Activated naive CD4-positive, alpha-beta T cell treated with anti-CD3 and anti-CD28 coated beads, Interleukin-2, amount 50 U/mL, for 16 hours (primary cell): ENCODE measurements around the gene ZNF562.
"Not testable (repeated sequence)": the region's sequence is repeated elsewhere in the genome, so short reads cannot be mapped to it uniquely, and the experiment has no call there.

ENCODE experiments used
- DNase-seq: peaks from one replicate; pipeline ENCODE4 v3.0.0-alpha.2; 2020

Gene ZNF562

GRCh38 chr19:9674663-9675357, at the start of gene ZNF562:
TSS of gene ZNF562 (minus strand) at chr19:9675100. CDS start at chr19:9660744, 14,356 bp downstream.
- peak; percentile 81 for DNase-seq

GRCh38 chr19:9724157-9724556, 49.3 kb upstream of the ZNF562 start:
- DNase-seq, result no peak

DNA sequence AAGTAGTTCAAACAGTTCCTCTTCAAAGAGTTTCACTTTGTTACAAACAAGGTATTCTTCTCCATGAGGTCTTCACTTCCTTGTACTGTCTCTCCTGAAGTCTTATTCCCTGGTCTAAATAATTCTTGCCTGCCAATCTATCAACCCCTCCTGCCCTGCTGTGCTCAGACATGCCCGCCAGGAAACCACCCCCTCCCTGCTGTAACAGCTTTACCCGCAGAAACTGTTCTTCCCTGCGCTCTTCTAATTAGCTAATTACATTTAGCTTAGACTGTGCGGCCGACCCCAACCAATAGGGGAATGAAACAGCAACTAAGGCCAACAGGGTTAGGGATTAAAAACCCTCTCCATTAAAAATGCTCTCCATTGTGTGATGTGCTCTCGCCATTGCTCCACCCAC, 47.0 kb upstream of the ZNF562 start:
- no peak for DNase-seq

DNA sequence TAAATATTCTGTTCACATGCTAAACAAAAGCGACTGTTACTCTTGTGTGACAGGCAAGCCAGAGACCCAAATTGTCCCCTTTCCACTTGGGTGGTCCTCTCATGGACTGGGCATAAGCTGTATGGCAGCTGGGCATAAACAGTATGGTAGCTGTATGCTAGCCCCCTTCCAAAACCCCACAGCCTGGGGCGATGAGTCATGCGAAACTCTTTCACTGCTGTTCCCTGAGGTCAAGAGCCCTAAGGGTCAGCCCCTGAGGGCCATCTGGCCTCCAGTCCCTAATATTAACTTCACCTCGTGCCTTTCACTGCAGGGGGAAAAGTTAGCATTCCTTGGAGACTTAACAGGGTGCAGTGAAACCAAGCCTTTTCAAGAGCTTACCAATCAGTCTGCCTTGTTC, 45.6 kb upstream of the ZNF562 start:
- no peak for DNase-seq

GRCh38 chr19:9711815-9712214, 36.9 kb upstream of the ZNF562 start:
- DNase-seq, result no peak

DNA sequence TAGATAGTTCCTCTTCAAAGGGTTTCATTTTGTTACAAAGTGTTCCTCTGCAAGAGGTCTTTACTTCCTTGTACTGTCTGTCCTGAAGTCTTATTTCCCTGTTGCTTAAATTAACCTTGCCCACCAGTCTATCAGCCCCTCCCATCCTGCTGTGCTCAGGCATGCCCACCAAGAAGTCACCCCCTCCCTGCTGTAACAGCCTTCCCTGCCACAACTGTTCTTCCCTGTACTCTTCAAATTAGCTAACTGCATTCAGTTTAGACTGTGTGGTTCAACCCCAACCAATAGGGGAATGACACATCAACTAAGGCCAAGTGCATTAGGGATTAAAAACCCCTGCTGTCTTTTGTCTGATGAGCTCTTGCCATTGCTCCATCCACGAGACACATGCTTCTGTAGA, 34.4 kb upstream of the ZNF562 start:
- DNase-seq, result no peak

DNA sequence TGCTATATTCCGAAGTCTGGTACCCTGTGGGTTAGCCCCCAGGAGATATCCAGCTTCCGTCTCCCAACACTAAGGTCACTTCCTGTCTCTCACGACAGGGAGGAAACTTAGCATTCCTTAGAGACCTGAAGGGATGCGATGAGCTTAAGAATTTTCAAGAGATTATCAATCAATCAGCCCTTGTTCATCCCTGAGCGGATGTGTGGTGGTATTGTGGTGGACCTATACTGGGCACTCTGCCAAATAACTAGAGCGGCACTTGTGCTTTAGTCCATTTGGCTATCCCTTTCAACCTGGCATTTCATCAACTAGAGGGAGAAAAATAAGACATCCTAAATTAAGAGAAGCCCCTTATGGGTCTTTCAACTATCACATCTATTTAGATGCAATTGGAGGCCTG, 30.9 kb upstream of the ZNF562 start:
- no peak for DNase-seq

DNA sequence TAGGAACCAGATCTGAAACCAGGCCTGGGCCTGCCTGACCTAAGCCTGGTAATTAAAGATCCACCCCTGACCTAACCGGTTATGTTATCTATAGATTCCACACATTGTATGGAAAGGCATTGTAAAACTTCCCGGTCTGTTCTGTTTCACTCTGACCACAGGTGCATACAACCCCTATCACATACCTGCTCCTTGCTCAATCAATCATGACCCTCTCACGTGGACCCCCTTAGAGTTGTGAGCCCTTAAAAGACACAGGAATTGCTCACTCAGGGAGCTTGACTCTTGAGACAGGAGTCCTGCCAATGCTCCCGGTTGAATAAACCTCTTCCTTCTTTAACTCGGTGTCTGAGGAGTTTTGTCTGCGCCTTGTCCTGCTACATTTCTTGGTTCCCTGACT, 27.3 kb upstream of the ZNF562 start:
- DNase-seq, result no peak

- no peak for DNase-seq
Observed at GRCh38 chr19:9700229-9700981, 25.5 kb upstream of the ZNF562 start.

- DNase-seq, result not testable (repeated sequence)
Observed at GRCh38 chr19:9690301-9690700, 15.4 kb upstream of the ZNF562 start.

GRCh38 chr19:9679996-9680395, 5.1 kb upstream of the ZNF562 start:
- not testable (repeated sequence) for DNase-seq

- not testable (repeated sequence) for DNase-seq
Observed at GRCh38 chr19:9675358-9675901, 530 bp upstream of the ZNF562 start.

GRCh38 chr19:9673912-9674662, 813 bp downstream of the ZNF562 start:
- peak; percentile 29 for DNase-seq

DNA sequence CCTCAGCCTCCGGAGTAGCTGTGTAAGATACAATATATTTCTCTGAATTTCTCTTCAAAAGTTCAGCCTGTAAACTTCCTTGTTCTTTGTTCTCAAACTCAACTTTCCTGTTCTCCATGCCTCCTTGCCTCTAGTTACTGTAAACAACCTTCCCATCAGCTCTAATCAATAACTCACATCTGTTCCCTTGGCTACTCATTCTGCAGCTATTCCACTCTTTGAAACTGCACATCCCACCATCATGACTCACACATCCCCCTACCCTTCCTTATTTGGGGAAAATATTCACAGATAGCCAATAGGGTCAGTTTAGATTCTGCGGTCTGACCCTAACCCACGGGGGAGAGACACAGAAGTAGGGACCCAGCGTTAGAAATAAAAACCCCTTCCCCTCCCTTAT, 2.0 kb downstream of the ZNF562 start:
- DNase-seq, result no peak

DNA sequence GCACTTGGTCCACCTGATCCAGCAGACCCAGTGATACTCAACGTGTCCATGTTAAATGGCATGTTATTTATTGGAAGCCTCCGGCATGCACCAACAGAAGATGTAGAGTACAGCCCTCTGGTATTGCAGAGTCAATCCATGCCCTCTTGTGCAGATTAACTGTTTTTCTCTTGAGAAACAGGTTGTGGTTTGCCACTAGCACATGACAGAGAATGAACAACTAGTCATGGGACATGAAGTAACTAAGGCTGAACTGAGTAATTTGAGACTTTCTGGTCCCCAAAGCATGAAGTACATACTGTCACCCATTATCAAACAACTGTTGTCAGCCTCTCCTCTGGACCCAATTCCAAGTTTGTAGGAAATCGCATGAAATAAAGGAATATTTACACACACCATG, 3.2 kb downstream of the ZNF562 start:
- DNase-seq, result no peak

- DNase-seq, result no peak
Observed at GRCh38 chr19:9668544-9668943, 6.4 kb downstream of the ZNF562 start.

- DNase-seq, result no peak
Observed at GRCh38 chr19:9667898-9668297, 7.0 kb downstream of the ZNF562 start.

GRCh38 chr19:9658769-9659168, 16.1 kb downstream of the ZNF562 start:
- DNase-seq, result no peak

GRCh38 chr19:9653066-9653555, 21.8 kb downstream of the ZNF562 start:
- DNase-seq, result not testable (repeated sequence)

DNA sequence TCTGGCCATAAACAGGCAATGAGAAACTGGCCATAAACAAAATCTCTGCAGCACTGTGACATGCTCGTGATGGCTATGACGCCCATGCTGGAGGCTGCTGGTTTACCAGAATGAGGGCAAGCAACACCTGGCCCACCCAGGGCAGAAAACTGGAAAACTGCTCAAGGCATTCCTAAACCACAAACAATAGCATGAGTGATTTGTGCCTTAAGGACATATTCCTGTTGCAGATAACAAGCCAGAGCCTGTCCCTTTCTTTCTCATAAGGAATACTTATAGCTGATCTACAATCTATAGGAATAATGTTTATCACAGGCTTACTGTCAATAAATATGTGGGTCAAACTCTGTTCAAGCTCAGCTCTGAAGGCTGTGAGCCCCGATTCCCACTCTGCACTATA, 23.4 kb downstream of the ZNF562 start:
- DNase-seq, result not testable (repeated sequence)

- DNase-seq, result no peak
Observed at GRCh38 chr19:9650345-9650744, 24.6 kb downstream of the ZNF562 start.

GRCh38 chr19:9645472-9645871, 29.4 kb downstream of the ZNF562 start:
- DNase-seq, result no peak

DNA sequence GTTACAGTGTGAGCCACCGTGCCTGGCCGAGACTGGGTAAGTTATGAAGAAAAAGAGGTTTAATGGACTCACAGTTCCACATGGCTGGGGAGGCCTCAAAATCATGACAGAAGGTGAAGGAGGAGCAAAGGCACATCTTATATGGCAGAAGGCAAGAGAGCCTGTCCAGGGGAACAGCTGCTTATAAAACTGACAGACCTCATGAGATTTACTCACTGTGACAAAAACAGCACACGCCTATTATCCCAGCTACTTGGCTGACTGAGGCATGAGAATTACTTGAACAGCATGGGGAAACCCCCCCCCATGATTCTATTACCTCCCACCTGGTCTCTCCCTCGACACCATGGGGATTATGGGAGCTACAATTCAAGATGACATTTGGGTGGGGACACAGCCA, 30.4 kb downstream of the ZNF562 start:
- DNase-seq, result no peak
